LHCN-M2 (cell line): ENCODE results near the gene DNAJA3. TPM values are rescaled to one million over a fixed set of nuclear protein-coding genes. Genes with fewer than 3 reads are reported as not detected.

Experiments
- DNase-seq: peaks from one replicate; pipeline ENCODE4 v3.0.0-alpha.2; 2012; ENCODE audit warnings: low read depth
- total RNA-seq: library from RNA; depleted of rRNA; stranded (reverse); fragments of >200 nt; gene quantifications from 2 replicates; pipeline ENCODE4 v1.2.3, GENCODE V29; 2014

DNAJA3 gene
- total RNA-seq, 1 experiment from 2014 or later = 64.2 TPM

DNA sequence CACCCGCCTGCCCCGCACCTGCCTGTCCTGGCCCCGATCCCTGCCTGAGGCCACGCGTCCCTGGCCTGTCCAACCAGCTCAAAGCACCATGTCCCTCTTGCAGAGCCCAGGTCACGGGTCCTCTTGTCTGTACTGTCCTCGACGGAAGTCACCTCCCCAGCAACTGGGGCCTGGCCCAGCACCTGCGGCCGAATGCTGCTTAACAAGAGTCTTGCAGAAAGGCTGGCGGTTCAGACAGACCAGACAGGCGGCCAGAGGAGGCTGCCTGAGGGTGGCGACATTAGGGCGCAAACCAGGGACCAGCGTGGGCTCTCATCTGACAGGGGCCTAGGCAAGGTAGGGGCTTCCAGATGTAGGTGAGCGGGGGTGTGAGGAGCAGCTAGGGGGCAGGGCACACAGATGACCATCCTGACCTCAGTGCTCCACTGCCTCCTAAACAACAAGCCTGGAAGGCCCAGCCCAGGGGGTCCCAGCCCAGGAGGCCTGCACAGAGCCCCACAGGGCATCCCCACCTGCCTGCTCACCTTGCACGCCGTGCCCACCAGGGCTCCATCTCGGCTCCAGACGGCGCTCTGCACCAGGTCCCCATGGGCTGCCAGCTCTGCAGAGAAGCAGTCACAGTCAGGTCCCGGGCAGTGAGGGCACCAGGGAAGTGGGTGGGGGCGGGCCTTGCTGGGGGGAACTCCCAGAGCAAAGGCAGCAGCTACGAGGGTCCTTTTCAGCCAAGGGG is 20.5 kb upstream of the DNAJA3 start:
- no peak for DNase-seq

- no peak for DNase-seq
Observed at GRCh38 chr16:4407543-4408322, 17.9 kb upstream of the DNAJA3 start.

DNA sequence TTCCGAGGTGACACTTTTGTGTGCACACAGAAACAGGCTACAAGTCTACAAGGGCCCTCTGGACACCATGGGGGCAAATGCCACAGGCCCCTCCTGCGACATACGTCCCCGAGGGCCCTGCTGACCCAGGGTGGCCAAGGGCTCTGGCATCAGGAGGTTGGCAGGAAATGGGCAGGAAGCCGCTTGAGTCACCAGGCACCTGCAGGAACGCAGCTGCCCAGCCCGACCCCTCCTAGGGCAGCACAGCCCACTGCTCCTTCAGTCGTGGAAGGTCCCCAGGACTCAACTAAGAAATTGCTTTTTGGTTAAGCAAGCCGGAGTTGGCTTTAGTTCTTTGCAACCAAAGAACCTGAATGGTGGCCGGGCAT is 17.4 kb upstream of the DNAJA3 start:
- no peak for DNase-seq

GRCh38 chr16:4409081-4409932 is 16.4 kb upstream of the DNAJA3 start:
- DNase-seq = peak; percentile 91

- DNase-seq = peak; percentile 96
Observed at GRCh38 chr16:4410335-4411075, 15.2 kb upstream of the DNAJA3 start.

- peak; percentile 61 for DNase-seq
Observed at GRCh38 chr16:4411684-4412083, 14.0 kb upstream of the DNAJA3 start.

DNA sequence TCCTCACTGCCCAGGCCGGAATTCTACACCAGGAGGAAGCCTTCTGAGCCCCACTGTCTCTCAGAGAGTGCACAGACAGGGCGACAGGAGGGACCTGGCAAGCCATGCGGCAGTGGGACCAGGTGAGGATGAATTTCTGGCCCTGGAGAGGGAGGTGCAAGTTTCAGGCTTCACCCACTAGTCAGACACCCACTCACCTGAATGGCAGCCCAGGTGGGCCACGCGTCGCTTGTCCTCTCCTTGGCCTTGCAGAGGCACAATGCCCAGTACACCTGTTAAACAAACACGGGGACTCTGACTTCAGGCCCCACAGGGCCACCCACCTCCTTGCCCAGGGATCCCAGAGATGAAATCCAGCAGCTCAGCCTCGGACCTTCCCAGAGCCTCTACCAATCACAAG is 13.5 kb upstream of the DNAJA3 start:
- DNase-seq = no peak

- DNase-seq = no peak
Observed at GRCh38 chr16:4412854-4413253, 12.8 kb upstream of the DNAJA3 start.

- DNase-seq = no peak
Observed at GRCh38 chr16:4414187-4414917, 11.3 kb upstream of the DNAJA3 start.

DNA sequence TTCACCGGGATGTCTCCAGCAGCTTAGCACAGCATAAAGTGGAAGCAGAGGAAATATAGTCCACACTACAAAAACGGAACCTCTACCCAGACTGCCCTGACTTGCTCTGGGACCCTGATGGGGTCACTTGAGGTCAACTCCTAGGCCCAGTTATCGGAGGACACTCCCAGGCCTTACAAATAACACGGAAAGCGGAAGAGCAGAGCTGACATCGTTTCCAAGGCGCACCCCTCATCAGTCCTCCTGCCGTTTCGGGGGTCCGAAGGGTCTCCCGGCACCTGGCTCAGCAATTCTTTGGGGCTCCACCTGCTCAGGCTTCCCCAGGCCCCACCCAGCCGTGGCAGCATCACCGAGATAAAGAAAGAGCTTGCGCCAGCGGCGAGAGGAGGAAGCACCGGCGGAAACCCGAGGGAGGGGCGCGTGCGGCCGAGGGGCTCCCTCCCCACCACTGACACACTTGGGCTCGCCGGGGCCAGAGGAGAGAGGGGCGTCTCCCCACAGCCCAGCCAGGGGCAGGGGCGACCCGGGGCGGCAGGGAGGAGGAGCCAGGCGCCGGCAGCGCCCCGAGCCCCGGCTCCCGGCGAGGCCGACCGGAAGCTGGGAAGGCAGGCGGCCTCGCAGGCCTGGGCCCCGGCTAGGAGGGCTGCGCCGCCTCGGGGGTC is 10.0 kb upstream of the DNAJA3 start:
- peak; percentile 19 for DNase-seq

GRCh38 chr16:4416200-4417032 is 9.3 kb upstream of the DNAJA3 start, which contains the start of gene CORO7:
TSS of gene CORO7 (minus strand) at chr16:4416596. CDS start at chr16:4416518, 78 bp downstream.
- DNase-seq = peak; percentile 88

- no peak for DNase-seq
Observed at GRCh38 chr16:4419402-4419959, 6.2 kb upstream of the DNAJA3 start.

- no peak for DNase-seq
Observed at GRCh38 chr16:4420505-4421105, 5.1 kb upstream of the DNAJA3 start.

DNA sequence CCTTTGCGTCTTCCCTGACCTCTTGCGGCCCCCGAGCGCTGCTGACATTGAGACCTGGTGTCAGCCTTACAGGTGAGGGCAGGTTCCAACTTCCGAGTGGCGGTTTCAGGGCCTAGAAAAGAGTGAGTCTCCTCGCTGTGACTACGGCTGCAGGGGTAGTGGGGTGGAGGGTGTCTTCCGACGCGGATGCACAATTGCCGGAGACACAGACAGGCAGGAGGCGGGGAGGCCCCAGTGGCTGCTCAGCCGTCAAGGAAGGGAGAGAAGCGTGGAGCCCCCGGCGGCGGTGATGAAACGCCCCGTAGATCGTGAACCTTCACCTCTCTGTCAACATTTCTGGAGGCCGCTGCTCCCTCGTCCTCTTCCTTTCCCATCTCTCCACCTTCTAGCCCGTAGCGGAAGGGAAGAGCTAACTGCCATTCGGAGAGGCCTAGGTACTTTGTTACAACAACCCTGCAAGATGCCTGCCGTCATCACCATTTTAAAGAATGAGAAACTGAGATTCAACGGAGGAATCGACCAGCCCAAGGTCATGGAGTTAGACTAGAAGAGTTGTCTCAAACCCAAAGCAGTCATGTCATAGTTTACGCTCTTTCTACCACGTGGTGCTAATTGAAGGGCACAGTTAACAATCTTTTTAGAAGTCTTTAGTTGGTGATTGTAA is 485 bp downstream of the DNAJA3 start:
- no peak for DNase-seq

- DNase-seq = no peak
Observed at GRCh38 chr16:4426722-4427372, 1.2 kb downstream of the DNAJA3 start.

DNA sequence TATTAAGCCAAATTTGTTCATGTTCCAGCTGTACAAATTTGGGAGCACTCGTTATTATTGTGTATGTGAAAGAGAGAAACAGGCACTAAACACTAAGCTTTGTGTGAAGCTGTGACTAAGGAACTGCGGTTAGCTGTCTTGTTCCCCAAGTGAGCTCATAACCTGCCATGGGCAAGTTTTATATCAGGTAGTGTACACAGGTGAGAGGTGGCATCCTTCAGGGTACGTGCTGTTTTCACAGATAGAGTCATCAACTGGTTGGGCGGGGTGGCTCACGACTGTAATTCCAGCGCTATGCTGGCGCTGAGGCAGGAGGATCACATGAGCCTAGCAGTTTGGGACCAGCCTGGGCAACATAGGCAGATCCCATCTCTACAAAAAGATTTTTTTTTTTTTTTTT is 2.8 kb downstream of the DNAJA3 start:
- no peak for DNase-seq

DNA sequence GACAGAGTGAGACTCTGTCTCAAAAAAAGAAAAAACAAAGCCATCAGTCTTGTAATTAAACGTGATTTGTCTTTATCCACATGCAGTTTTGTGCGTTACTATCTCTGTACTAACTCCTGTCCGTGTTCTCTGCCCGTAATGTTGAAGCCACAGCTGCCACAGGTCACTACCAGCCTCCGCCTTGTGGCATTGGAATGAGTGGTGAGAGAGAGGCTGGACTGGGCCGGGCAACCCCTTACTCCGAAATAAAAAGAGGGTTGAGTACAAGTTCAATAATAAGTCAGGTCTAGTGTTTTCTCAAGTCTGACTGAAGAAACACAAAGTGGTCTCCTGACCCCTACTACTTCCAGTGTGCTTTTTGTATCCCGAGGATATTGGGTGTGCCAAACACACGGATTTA is 5.4 kb downstream of the DNAJA3 start:
- DNase-seq = no peak
